Lower leg skin (tissue), 3 donors: ENCODE data around the gene FAM72C.
"Not testable (repeated sequence)": the region's sequence is repeated elsewhere in the genome, so short reads cannot be mapped to it uniquely, and the experiment has no call there.

Experiments
- POLR2A ChIP-seq, 2 donors: fragments of 450-650 bp; IDR thresholded peaks; one replicate each; pipeline ENCODE4 v1.6.1; 2016 to 2017; ENCODE audit warnings: antibody characterized with exemption in 2 of 2, mild to moderate bottlenecking in 1 of 2, moderate library complexity in 1 of 2
- TF ChIP-seq, protein P1 (sequence below), 3 donors: fragments of 450-650 bp; IDR thresholded peaks; one replicate each; pipeline ENCODE4 v1.5.1; 2016; ENCODE audit warnings: antibody characterized with exemption in 3 of 3, mild to moderate bottlenecking in 3 of 3, moderate library complexity in 2 of 3

DNA sequence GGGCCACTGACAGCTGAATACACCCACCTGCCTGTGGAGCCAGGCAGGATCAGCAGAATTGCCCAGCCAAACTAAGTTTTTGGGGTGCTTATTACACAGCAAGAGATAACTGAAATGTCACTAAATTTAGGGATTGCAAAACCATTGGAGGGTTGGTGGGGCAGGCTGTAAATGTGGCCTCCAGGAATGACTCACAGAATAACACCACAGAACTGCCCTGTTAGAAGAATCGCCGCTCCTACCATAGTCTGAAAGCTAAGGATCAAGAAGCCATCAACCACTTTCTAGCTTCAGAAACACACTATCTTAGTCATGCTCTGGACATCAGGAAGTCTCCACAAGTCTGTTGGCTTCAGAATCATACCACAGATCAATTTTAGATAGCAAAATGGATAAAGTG, 24.0 kb downstream of the FAM72C start:
- not testable (repeated sequence) for TF ChIP-seq POLR2A (IDR thresholded peaks at IDR 0.05)
- TF ChIP-seq, protein P1, sequence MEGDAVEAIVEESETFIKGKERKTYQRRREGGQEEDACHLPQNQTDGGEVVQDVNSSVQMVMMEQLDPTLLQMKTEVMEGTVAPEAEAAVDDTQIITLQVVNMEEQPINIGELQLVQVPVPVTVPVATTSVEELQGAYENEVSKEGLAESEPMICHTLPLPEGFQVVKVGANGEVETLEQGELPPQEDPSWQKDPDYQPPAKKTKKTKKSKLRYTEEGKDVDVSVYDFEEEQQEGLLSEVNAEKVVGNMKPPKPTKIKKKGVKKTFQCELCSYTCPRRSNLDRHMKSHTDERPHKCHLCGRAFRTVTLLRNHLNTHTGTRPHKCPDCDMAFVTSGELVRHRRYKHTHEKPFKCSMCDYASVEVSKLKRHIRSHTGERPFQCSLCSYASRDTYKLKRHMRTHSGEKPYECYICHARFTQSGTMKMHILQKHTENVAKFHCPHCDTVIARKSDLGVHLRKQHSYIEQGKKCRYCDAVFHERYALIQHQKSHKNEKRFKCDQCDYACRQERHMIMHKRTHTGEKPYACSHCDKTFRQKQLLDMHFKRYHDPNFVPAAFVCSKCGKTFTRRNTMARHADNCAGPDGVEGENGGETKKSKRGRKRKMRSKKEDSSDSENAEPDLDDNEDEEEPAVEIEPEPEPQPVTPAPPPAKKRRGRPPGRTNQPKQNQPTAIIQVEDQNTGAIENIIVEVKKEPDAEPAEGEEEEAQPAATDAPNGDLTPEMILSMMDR (IDR thresholded peaks at IDR 0.05): not testable (repeated sequence)
